ENCODE data around the gene FAM167B.
"Not testable (repeated sequence)": the region's sequence is repeated elsewhere in the genome, so short reads cannot be mapped to it uniquely, and the experiment has no call there.

The FAM167B gene

DNA sequence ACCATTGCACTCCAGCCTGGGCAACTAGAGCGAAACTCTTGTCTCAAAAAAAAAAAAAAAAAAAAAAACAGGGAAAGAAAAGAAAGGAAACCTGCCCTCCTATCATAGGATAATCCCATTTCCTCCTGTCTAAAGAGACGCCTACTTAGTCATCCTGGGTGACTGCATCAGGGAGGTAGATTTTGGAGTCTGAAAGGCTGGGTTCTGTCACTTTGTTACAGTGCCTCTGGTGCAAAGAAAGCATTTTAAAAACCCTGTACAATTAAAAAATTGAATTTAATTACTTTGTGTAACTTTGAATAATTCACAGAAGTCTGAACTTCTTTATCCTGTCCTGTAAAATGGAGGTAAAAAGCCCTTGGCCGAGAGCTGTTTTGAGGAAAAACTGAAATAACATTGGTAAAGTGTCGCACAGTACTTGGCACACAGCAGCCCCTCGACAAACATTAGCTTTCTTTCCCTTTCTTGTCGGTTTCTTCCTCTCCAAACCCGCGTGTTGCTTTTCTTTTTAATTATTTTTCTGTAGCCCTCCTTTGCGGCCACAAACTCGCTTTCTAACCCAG lies 44.2 kb downstream of the FAM167B start:
- TF ChIP-seq POLR2A (IDR thresholded peaks at IDR 0.05; ENCODE audit: low read depth, low read length) = no peak
- DNase-seq (ENCODE audit: insufficient read length, low spot score) (peak; percentile 75), FAIRE-seq (no peak)

DNA sequence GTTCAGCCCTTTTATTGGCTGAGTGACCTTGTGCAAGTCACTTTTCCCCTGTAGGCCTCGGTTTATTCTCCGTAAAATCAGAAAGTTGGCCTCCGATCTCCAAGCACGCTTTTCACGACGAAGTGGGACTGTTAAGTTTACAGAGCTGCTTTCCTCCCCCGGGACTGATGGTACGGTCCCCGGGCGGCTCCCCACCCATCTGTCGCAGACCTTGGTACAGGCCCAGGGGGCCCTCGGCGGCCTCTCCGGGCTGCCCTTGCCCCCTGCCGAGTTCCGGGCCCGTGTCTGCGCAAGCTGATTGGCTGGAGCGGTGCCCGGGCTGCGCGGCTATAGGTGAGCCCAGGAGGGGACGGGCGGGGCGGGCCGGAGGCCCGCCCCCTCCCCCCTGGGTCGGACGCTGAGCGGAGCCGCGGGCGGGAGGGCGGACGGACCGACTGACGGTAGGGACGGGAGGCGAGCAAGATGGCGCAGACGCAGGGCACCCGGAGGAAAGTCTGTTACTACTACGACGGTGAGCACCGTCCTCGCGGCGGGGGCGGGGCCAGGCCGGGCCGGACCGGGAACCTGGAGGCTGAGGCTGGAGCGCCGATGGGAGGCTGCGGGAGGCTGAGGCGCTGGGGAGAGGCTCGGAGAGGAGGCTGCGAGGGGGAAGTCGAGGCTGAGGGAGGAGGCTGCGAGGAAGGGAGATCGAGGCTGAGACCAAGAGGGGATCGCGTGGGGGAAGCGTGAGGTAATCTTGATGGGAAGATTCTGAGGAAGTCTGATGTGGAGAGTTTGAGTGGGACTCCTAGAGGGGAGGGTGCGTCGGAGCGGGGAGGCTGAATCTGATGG lies 44.9 kb downstream of the FAM167B start, which contains the start of gene HDAC1:
Gene HDAC1, plus strand, starts transcription at position 376 of the 831 bp plus-strand sequence. Its CDS starts 87 bp downstream, at position 463.
- FAIRE-seq = no peak
- DNase-seq (ENCODE audit: insufficient read length, low spot score) = peak; percentile 96
- TF ChIP-seq POLR2A (IDR thresholded peaks at IDR 0.05; ENCODE audit: low read depth, low read length) = peak; percentile 85

DNA sequence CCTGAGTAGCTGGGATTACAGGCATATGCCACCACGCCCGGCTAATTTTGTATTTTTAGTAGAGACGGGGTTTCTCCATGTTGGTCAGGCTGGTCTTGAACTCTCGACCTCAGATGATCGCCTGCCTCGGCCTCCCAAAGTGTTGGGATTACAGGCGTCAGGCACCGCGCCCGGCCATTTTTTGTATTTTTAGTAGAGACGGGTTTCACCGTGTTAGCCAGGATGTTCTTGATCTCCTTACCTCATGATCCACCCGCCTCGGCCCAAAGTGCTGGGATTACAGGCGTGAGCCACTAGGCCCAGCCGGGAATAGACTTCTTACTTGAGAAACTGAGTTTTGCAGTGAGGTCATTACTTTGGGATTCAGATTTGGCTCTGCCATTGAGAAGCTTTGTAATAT lies 51.2 kb downstream of the FAM167B start:
- not testable (repeated sequence) for DNase-seq (ENCODE audit: insufficient read length, low spot score); FAIRE-seq

Measured in H54 (cell line).